Thyroid gland (tissue), 4 donors: Measurements from ENCODE around the gene FCGR3A.
"Not testable (repeated sequence)": the region's sequence is repeated elsewhere in the genome, so short reads cannot be mapped to it uniquely, and the experiment has no call there.

ENCODE experiments used
- POLR2A ChIP-seq, 2 donors: fragments of 450-650 bp; IDR thresholded peaks; one replicate each; pipeline ENCODE4 v1.6.1; 2017; ENCODE audit warnings: antibody characterized with exemption in 2 of 2, mild to moderate bottlenecking in 2 of 2, moderate library complexity in 1 of 2
- TF ChIP-seq, protein P1 (sequence below), 6 experiments: fragments of 200-600 bp in 3 of 6; fragments of 450-650 bp in 3 of 6; sonication (generic) in 3 of 6; IDR thresholded peaks; one replicate each; pipeline ENCODE4 v1.5.1; 2016 to 2019; ENCODE audit warnings: antibody characterized with exemption in 6 of 6, mild to moderate bottlenecking in 2 of 6, inconsistent platforms in 1 of 6, moderate library complexity in 1 of 6

DNA sequence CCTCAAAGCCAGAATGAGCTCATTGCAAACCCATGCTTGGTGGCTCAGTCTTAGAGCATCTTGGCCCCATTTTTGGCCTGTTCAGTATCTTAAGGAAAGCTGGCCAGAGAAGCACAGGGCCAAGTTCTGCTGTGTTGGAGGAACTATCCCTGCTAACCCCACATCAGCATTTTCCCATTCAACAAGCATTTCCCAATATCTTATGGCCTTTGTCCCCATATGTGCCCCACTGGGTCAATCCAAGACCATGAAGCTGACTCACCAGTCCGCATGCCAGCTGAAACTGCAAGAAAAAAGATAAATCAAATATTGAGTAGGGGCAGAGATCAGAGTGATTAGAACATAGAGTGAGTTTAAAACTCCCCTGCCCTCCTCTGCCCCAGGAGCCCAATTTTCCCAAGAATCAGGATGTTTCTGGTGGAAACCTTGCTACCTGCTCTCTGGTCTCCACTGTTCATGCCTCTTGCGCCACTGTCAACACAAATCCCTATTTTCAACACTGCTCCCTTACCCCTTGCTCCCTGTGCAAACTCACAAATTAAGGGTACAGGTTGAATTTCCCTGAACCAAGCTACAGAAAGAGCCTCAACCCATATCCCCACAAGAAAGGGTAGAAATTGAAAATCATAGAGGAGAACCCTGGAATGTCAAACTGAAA, 740 bp downstream of the FCGR3A start:
- TF ChIP-seq, protein P1, sequence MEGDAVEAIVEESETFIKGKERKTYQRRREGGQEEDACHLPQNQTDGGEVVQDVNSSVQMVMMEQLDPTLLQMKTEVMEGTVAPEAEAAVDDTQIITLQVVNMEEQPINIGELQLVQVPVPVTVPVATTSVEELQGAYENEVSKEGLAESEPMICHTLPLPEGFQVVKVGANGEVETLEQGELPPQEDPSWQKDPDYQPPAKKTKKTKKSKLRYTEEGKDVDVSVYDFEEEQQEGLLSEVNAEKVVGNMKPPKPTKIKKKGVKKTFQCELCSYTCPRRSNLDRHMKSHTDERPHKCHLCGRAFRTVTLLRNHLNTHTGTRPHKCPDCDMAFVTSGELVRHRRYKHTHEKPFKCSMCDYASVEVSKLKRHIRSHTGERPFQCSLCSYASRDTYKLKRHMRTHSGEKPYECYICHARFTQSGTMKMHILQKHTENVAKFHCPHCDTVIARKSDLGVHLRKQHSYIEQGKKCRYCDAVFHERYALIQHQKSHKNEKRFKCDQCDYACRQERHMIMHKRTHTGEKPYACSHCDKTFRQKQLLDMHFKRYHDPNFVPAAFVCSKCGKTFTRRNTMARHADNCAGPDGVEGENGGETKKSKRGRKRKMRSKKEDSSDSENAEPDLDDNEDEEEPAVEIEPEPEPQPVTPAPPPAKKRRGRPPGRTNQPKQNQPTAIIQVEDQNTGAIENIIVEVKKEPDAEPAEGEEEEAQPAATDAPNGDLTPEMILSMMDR (IDR thresholded peaks at IDR 0.05) = not testable (repeated sequence)
- TF ChIP-seq POLR2A (IDR thresholded peaks at IDR 0.05) = not testable (repeated sequence)
